HG03457 (cell line): ENCODE results near the gene SLC20A1.
"Not testable (repeated sequence)": the region's sequence is repeated elsewhere in the genome, so short reads cannot be mapped to it uniquely, and the experiment has no call there.

Experiments used
- ATAC-seq: cut with Tn5 transposase; IDR thresholded peaks from one replicate; pipeline ENCODE4 v1.9.1; 2021; ENCODE audit warnings: moderate number of reproducible peaks; ENCODE audit not compliant: unreplicated experiment

SLC20A1 gene

DNA sequence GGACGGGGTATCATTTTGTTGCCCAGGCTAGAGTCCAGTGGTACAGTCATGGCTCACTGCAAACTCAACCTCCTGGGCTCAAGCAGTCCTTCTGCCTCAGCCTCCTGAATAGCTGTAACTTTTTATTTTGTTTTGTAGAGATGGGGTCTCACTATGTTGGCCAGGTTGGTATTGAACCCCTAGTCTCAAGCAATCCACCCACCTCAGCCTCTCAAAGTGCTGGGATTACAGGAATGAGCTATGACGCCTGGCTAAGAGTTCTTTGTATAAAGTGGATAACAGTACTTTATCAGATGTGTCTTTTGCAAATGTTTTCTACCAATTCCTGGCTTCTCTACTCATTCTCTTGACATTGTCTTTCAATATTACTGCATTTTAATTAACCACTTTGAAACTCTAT, 57.9 kb downstream of the SLC20A1 start:
- ATAC-seq, result no peak

DNA sequence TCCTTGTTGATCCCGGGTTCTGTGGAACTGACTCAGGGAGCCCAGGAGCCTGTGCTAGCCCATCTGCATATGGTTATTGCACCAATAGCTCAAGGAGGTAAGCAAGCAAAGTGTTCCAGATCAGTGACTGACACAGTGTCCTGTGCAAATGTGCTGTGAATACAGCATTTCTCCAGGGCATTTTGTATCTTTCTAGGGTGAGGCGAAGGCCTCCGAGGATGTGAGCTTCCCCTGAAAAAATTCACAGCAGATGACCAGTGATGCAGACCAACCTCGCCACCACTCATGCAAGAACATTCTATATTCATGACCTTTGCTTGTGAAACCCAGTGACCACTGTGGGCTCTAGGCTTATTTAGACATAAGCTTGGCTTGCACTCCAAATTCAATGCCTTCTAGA, 59.8 kb downstream of the SLC20A1 start:
- ATAC-seq, result no peak

DNA sequence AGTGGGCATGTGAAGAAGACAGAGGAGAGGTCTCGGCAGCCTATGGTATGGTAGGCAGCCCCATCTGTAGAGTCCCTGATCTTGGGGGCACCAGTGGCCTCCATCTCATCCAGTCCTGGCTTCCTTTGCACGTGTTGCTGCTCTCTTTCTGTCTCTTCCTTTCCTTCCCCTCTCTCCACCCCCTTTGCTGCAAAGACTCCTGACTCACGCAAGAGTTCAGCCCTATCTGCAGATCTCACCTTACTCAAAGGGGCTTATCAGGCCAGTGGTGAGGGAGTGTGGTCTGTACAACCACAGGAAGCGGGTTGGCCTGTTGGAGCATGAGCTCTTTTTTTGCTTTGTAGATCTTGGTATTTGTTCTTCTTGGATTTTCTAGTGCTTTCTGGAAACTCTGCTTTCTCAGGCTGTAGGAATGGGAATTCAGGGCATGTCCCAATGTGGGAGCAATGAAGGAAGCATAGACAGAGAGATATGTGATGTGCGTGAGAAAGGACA, 60.5 kb downstream of the SLC20A1 start:
- ATAC-seq, result no peak

DNA sequence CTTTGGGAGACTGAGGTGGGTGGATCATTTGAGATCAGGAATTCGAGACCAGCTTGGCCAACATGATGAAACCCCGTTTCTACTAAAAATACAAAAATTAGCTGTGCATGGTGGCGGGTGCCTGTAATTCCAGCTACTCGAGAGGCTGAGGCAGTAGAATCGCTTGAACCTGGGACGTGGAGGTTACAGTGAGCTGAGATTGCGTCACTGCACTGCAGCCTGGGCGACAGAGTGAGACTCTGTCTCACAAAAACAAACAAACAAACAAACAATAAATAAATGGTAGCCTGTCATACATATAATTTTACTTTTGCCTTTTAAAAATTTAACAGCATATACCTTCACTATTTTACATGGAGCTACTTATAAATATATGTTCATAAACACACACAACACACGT, 61.2 kb downstream of the SLC20A1 start:
- not testable (repeated sequence) for ATAC-seq

DNA sequence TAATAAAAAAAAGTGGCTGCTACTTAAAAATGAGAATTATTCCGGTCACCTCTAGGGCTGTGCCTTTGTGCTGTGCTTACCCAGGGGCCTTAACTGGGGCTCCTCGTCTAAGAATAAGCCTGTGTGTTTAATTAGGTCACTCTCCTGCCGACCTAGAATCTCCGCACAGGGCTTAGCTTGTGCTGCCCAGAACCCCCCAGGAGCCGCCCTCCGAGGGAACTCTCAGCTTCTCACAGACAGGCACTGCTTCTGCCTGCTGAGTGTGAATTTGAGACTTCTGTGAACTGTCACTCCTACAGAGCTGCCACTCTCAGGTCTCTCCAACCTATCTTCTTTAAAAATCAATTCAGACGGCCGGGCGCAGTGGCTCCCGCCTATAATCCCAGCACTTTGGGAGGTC, 63.2 kb downstream of the SLC20A1 start:
- no peak for ATAC-seq

DNA sequence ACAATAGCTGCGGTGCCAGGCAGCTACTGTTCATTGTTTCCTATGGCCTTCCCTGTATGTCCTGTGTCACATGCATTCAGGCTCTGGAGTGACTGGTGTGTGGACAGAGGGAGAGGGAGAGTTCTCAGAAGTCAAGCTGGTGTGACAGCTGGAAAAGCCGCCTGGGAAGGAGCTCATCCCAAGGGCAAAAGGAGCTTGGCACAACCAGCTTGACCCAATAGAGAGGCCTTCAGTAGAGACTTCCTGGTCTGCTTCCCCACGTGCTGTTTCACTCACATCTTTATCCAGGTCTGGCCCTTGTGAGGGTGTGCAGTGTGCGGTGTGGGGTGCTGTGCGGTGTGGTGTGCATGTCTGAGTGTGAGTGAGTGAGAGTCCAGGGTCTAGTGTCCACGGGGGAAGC, 64.0 kb downstream of the SLC20A1 start:
- no peak for ATAC-seq

DNA sequence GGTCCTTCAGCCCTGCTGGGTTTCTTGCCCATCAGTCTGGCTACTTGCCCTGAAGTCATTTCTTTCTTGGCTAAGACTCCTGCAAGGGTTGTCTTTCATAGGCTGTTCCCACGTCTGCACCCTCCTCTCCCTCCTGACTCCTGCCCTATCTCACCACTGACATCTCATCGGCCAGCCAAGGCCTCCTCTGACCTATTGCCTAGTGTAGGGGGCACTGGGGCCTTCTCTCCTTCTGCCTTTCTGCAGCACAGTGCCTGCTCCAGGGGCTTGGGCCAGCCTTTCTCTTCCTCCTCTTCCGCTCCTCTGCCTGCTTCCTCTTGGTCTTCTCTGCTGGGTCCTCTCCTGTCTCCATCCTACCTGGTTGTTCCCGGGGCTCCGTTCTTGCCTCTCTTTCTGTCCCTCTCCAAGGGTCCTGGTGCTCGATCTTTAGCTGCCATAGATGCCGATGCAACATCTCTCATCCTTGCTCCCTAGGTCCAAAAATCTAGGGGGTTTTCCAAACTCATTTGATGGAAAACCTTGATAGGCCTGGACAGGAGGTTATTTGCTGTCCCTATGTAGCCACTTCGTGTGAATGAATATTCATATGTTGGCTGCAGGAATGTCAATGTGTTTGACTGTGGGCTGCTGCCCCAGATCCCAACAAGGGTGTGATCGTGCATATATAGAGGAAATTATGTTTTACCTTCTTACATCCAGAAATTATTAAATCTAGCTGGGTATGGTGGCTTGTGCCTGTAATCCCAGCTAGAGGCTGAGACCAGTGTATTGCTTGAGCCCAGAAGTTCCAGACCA, 65.4 kb downstream of the SLC20A1 start:
- ATAC-seq, result no peak

DNA sequence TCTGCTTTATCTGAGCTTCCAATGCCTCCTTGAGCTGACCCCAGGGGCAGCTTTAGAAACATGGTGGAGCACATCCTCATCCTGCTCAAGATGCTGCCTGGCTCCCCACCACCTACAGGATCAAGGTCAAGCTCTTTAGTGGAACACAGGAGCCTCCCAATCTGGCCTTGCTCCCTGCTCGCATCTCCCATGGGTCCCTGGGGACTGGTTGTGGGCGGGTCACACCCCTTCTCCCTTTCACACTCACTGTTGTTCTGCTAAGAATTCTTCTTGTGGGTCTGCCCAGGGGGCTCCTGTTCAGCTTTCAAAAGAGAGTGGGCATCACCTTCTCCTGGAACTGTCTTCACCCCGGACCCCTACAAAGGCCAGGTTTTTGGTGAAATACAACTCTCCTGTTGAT, 66.7 kb downstream of the SLC20A1 start:
- no peak for ATAC-seq

DNA sequence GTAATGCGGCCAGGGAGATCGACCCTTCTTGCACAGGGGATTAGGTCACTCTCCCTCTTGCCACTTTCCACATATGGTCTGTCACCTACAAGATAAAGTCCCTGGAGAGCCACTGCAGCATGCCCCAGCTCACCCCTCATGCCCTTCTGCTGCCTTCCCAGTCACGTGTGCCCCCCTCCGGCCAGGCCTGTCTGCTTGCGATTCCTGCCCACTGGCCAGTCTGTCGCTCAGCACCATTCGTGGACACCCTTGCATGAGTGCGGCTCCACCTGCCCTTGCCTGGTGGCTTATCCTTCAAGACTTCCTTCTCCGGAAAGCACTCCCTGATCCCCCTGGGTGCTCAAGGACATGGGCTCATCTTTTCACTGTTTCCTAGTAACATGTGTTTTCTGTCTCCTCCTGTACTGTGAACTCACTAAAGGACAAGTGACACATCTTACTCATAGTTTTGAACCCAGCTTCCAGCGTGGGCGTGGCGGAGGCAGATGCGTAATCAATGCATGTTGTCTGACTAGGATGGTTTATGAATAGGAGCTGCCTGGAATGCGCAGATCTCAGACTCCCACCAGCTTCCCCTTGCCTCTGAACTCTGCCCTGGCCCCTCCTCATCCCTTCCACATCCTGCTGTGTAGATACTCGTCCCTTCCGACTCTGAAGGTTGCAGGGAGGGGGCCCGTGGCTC, 67.3 kb downstream of the SLC20A1 start:
- ATAC-seq, result no peak
